PC-3 (cell line): ENCODE measurements around the gene CLIC5. TPM values are rescaled to one million over a fixed set of nuclear protein-coding genes. Genes with fewer than 3 reads are reported as not detected.

Source experiments
- ATAC-seq: fragments of 200-7000 bp; cut with Tn5 transposase; 2 replicates; pipeline ENCODE4 v1.9.1; 2020; ENCODE audit warnings: mild to moderate bottlenecking, moderate library complexity
- BruUV-seq: library from RNA; stranded (reverse); fragments of 400-500 nt; replicated peaks from 2 replicates; lab custom pipeline; 2021; lab: Mats Ljungman, UMichigan
- CTCF ChIA-PET: fragments of 300-600 bp; sonication (Branson Sonifier 250); formaldehyde crosslinking; loops from one replicate; lab custom pipeline; 2022; ENCODE audit warnings: antibody characterized with exemption; lab: Charles Lee
- POLR2A ChIA-PET: fragments of 300-600 bp; sonication (Branson Sonifier 250); formaldehyde crosslinking; loops from one replicate; lab custom pipeline; 2022; ENCODE audit warnings: antibody characterized with exemption; ENCODE audit not compliant: unreplicated experiment; lab: Charles Lee
- DNase-seq: peaks from one replicate; pipeline ENCODE4 v3.0.0-alpha.2; 2015
- H2AFZ ChIP-seq: fragments of 300-600 bp; sonication (generic); 2 replicates; pipeline ENCODE4 v1.6.0; 2016; ENCODE audit warnings: antibody characterized with exemption, low read length
- H3F3A ChIP-seq: fragments of 300-600 bp; sonication (generic); one replicate; pipeline ENCODE4 v1.6.0; 2017; ENCODE audit warnings: antibody characterized with exemption, low read length, control low read depth, mild to moderate bottlenecking; ENCODE audit not compliant: unreplicated experiment
- H3K27ac ChIP-seq: fragments of 300-600 bp; sonication (generic); 2 replicates; pipeline ENCODE4 v1.5.1; 2016; ENCODE audit warnings: mild to moderate bottlenecking, low read length
- H3K27me3 ChIP-seq: fragments of 300-600 bp; sonication (generic); 2 replicates; pipeline ENCODE4 v1.6.1; 2016; ENCODE audit warnings: low read length, mixed read lengths
- H3K36me3 ChIP-seq: fragments of 300-600 bp; sonication (generic); 2 replicates; pipeline ENCODE4 v1.6.1; 2016; ENCODE audit warnings: low read depth, mixed run types, low read length, mixed read lengths
- H3K4me1 ChIP-seq: fragments of 300-600 bp; sonication (generic); 2 replicates; pipeline ENCODE4 v1.5.1; 2016; ENCODE audit warnings: low read length; ENCODE audit not compliant: insufficient read depth
- H3K4me2 ChIP-seq: fragments of 300-600 bp; sonication (generic); 2 replicates; pipeline ENCODE4 v1.6.0; 2016; ENCODE audit warnings: low read length
- H3K4me3 ChIP-seq: fragments of 300-600 bp; sonication (generic); 2 replicates; pipeline ENCODE4 v1.5.1; 2016; ENCODE audit warnings: mild to moderate bottlenecking, low read length, mixed read lengths
- H3K79me2 ChIP-seq: fragments of 300-600 bp; sonication (generic); 2 replicates; pipeline ENCODE4 v1.6.1; 2017; ENCODE audit warnings: low read length, mixed read lengths
- H3K9ac ChIP-seq: fragments of 300-600 bp; sonication (generic); 2 replicates; pipeline ENCODE4 v1.6.0; 2016; ENCODE audit warnings: mild to moderate bottlenecking, low read length
- H3K9me2 ChIP-seq: fragments of 300-600 bp; sonication (generic); replicated peaks from 2 replicates; pipeline ENCODE4 v1.6.1; 2016; ENCODE audit warnings: mixed run types, low read length, mixed read lengths
- H3K9me3 ChIP-seq: fragments of 300-600 bp; sonication (generic); 2 replicates; pipeline ENCODE4 v1.6.1; 2016; ENCODE audit warnings: low read length, mixed read lengths
- H4K20me1 ChIP-seq: fragments of 300-600 bp; sonication (generic); 2 replicates; pipeline ENCODE4 v1.6.1; 2016; ENCODE audit warnings: low read length, mixed read lengths
- CTCF ChIP-seq: fragments of 300-600 bp; sonication (generic); conservative IDR thresholded peaks from 2 replicates; pipeline ENCODE4 v1.5.1; 2017; ENCODE audit warnings: antibody characterized with exemption, low read depth, mild to moderate bottlenecking, low read length
- EZH2 ChIP-seq: fragments of 300-600 bp; sonication (generic); IDR thresholded peaks from one replicate; pipeline ENCODE4 v1.6.1; 2017; ENCODE audit warnings: antibody characterized with exemption, mild to moderate bottlenecking, low read length; ENCODE audit not compliant: unreplicated experiment
- EZH2phosphoT487 ChIP-seq: fragments of 300-600 bp; sonication (generic); IDR thresholded peaks from 2 replicates; pipeline ENCODE4 v1.6.1; 2018; ENCODE audit warnings: mild to moderate bottlenecking, antibody characterized with exemption, low read length, borderline replicate concordance
- intact Hi-C: fragments of 100-400 bp; cut with micrococcal nuclease; formaldehyde crosslinking; loops from 2 replicates; pipeline ENCODE4 v1.9.0; 2023
- total RNA-seq: library from RNA; depleted of rRNA; stranded (reverse); fragments of >200 nt; gene quantifications from 2 replicates; pipeline ENCODE4 v1.2.3, GENCODE V29; 2014

Gene CLIC5
- total RNA-seq, 1 experiment from 2014 or later = not detected

- Histone ChIP-seq H3K4me1 (peaks cover 6% of the 10 kb centered on the region; the same call in 1 of the 2 replicates), H3K36me3 (no peaks in the 10 kb centered on the region), H3K79me2 (no peaks in the 10 kb centered on the region), H3K4me3 (no peak overlapping the region), H3K9me2 (no peaks in the 10 kb centered on the region), H2AFZ (no peak overlapping the region), H4K20me1 (no peaks in the 10 kb centered on the region), H3K27me3 (0 out of 2 replicates have a peak, but pooled peaks cover 12% of the 10 kb centered on the region), H3K27ac (no peak overlapping the region), H3K9me3 (no peaks in the 10 kb centered on the region), H3K9ac (no peak overlapping the region), H3F3A (no peaks in the 10 kb centered on the region), H3K4me2 (no peak overlapping the region)
- BruUV-seq = no TSS peak
- no peak for TF ChIP-seq CTCF
- TF ChIP-seq EZH2phosphoT487 = no peak
- no peak for TF ChIP-seq EZH2
- no peak for DNase-seq
- ChIA-PET POLR2A (no interaction called here), CTCF (no interaction called here)
- ATAC-seq = no peak
- intact Hi-C loops = no loop called here
Measured at GRCh38 chr6:46036911-46037310, 21.3 kb upstream of the CLIC5 start.

- peaks cover 20% of the 10 kb centered on the region for H3K27me3 ChIP-seq
- H3K9ac ChIP-seq = no peak overlapping the region
- no peaks in the 10 kb centered on the region for H3F3A ChIP-seq
- H3K4me2 ChIP-seq = no peak overlapping the region
- H3K9me3 ChIP-seq = no peaks in the 10 kb centered on the region
- no peak overlapping the region for H3K27ac ChIP-seq
- no peak overlapping the region for H2AFZ ChIP-seq
- no TSS peak for BruUV-seq
- CTCF ChIA-PET = no interaction called here
- TF ChIP-seq CTCF (no peak), EZH2phosphoT487 (no peak), EZH2 (no peak)
- no peaks in the 10 kb centered on the region for H3K79me2 ChIP-seq
- H3K36me3 ChIP-seq = no peaks in the 10 kb centered on the region
- H3K4me3 ChIP-seq = no peak overlapping the region
- no peaks in the 10 kb centered on the region for H3K9me2 ChIP-seq
- DNase-seq (peak; percentile 28), ATAC-seq (peak; percentile 55)
- intact Hi-C loops = no loop called here
- H3K4me1 ChIP-seq = peaks cover 6% of the 10 kb centered on the region; the same call in 1 of the 2 replicates
- POLR2A ChIA-PET = no interaction called here
- no peaks in the 10 kb centered on the region for H4K20me1 ChIP-seq
Measured at GRCh38 chr6:46035242-46035641, 19.6 kb upstream of the CLIC5 start.

DNA sequence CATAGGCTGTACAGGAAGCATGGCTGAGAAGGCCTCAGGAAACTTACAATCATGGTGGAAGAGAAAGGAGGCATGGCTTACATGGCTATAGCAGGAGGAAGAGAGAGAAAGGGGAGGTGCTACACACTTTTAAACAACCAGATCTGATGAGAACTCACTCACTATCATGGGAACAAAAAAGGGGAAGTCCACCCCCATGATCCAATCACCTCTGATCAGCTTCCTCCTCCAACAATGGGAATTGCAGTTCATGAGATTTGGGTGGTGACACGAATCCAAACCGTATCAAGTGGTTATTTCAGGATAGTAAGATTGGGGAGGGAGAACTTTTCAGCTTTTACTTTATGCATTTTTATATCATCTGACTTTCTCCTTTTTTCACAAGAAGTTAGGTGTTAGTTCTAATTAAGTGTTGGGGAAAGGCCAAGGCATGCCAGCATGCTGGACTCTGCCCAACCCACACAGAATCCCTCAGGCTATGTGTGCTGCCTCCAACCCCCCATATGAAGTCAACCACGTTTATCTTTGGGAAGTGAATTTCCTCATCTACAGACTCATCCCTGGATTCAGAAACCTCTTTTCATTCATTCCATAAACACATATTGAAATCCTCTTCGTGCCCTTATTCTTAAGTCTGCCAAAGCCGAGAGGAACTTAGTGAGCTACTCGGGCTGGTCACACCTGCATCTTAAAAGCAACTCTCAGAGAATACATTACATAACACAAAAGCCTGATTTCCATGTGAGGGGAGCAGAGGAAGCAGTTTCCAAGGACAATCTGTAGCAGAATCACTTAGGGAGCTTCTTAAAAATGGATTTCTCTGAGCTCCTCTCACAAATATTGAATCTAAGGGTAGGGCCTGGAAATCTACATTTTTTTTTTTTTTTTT is 16.7 kb upstream of the CLIC5 start:
- ATAC-seq (no peak), DNase-seq (no peak)
- intact Hi-C loops = no loop called here
- Histone ChIP-seq H3K27me3 (peaks cover 45% of the 10 kb centered on the region), H3K4me2 (no peak overlapping the region), H3K27ac (no peak overlapping the region), H3K4me3 (no peak overlapping the region), H3K36me3 (no peaks in the 10 kb centered on the region), H4K20me1 (no peaks in the 10 kb centered on the region), H3K9me2 (no peaks in the 10 kb centered on the region), H3K9me3 (no peaks in the 10 kb centered on the region), H3K4me1 (peaks cover 6% of the 10 kb centered on the region; the same call in 1 of the 2 replicates), H3K9ac (no peak overlapping the region), H2AFZ (no peak overlapping the region), H3F3A (no peaks in the 10 kb centered on the region), H3K79me2 (no peaks in the 10 kb centered on the region)
- no TSS peak for BruUV-seq
- ChIA-PET POLR2A (no interaction called here), CTCF (no interaction called here)
- no peak for TF ChIP-seq EZH2
- TF ChIP-seq CTCF = no peak
- no peak for TF ChIP-seq EZH2phosphoT487
